Stimulated activated CD8-positive, alpha-beta memory T cell treated with anti-CD3 and anti-CD28 coated beads, Interleukin-15, amount 100 ng/mL, for 4 hours (primary cell): ENCODE results near the gene CDIP1.

Source experiments
- DNase-seq, 2 donors: peaks; one replicate each; pipeline ENCODE4 v3.0.0-alpha.2; 2020; ENCODE audit warnings: low read depth in 2 of 2

CDIP1 gene

DNA sequence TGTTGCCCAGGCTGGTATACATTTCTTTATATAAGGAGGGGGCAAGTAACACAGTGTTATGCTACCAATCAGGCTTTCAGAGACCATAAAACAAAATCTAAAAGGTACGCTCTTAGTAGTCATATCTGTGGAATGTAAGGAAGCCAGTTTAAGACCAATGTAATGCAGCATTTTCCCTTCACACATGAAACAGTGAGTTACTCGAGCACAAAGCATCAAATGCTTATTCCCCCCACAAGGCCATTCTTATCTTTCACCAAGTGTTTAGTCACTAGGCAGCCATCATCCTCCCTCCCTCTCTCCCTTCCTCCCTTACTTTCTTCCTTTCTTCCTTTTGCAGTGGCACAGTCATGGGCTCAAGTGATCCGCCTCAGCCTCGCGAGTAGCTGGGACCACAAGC, 49.5 kb downstream of the CDIP1 start:
- no peak for DNase-seq

DNA sequence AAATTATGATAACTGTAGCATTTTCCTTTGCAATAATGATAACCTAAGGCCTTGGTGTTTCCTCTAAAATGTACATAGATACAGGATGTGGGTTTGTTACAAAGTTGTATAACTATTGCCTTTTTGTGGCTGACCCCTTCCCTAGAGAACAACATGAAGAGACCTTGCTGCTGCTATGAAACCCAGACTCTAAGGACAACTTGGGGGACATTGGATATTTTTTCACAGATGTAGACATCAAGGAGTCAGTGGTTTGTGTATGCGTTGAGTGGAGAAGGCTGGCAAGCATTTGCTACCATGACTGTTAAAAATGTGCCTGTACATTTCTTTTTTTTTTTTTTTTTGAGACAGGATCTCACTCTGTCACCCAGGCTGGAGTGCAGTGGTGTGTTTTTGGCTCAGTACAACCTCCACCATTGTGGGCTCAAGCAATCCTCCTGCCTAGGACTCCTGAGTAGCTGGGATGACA, 50.0 kb downstream of the CDIP1 start:
- no peak for DNase-seq

DNA sequence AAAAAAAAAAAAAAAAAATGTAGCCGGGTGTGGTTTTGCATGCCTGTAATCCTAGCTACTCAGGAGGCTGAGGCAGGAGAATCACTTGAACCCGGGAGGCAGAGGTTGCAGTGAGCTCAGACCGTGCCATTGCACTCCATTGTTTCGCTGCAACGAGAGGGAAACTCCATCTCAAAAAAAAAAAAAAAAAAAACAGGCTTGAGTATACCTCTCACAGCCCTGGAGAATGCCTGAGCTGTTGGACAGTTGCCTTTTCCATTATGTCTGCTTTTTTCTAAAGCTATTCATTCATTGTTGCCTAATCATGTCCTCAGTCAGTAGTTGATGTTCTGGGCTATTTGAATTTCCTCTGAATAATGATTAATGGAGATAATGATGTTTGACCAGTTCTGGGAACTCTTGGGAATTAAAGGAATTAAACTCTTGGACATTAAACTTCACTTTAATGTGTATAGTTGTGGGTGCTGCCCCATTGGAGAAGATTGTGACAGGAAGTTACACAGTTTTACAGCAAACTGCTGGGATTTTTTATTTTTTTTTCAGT, 50.5 kb downstream of the CDIP1 start:
- DNase-seq, result no peak

DNA sequence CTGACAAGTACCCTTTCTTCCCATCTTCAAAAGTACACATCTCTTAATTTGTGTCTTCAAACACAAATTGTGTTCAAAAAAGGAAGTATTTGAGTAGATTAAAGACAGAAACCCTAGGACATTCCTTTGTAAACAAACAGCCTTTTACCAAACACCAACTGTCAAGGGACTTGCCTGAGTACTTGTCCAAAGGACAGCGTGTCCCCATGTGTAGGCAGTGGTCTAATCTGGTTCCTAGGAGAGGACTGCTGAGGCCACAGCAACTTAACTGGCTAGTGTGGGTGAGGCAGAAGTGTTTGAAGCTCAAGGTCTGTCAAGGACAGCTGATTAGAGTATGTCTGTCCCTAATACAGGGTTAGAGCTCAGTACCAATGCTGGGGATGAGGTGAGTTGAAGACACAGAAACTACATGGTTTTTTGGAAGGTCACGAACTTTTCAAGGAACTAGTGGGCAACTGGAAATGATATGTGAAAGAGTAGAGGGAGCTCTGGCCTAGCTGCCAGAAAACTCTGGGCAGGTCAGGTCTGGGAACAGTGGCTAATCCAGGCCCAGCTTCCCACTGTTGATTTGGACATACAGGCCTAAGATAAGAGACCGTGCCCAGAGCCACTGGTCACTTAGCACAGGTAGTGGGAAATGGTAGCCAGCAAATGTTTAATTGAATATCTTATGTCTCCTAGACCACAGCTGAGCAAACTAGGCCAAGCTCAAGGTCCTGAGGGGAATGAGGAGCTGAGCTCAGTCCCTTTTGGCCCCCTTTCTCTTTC, 52.3 kb downstream of the CDIP1 start:
- DNase-seq, result no peak

DNA sequence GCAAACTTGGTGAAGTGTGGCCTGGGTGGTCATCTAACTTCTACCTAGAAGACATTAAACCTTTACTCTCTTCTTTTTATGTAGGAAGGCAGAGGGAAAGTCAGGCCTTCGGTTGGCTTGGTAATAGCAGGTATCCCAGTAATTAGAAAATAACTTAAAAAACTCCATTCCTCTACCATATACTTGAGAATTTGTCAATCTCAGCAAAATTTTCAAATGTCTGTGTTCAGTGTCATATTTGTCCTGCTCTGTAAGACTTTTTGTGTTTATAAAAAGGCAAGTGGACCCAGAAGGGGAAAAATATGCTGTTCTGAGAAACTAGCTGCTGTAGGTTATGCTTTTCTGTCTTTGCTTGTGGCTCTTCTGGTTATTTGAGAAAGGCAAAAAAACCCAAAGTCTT, 56.6 kb downstream of the CDIP1 start:
- no peak for DNase-seq

DNA sequence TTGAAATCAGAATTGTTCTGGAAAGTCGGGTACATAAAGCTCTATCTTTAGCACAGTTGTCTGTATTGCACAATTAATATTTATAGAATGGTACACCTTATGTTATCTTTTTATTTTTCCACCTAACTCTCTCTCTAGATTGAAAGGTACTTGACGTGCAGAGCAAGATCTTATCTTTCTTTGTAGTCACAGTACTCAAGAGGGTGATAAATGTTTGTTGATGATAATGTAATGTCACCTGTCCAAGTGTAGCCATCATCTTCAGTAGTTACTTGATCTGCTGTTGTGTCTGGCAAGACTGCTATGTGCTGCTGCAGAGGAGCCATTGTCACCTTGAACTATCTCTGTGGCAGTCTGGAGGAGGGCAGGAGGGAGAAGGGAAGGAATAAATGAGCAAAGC, 57.0 kb downstream of the CDIP1 start:
- DNase-seq, result no peak

DNA sequence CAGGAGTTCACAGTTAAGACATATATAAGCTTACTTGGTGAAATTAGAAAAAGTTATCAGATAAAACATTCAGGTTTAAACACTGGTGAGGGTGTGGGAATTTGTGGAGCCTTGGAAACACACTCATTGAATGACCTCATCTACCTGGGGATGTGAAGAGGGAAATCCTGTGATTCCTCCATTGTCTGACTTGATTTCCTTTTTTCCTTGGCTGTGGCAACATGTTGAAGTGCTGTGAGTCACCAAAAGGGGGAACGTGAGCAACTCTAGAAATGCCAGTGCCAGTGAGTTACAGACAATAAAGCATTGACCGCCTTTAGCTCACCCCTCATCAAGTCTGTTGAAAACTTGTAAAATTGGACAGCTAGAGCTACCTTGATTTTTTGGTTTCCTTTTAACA, 60.6 kb downstream of the CDIP1 start:
- DNase-seq, result no peak

DNA sequence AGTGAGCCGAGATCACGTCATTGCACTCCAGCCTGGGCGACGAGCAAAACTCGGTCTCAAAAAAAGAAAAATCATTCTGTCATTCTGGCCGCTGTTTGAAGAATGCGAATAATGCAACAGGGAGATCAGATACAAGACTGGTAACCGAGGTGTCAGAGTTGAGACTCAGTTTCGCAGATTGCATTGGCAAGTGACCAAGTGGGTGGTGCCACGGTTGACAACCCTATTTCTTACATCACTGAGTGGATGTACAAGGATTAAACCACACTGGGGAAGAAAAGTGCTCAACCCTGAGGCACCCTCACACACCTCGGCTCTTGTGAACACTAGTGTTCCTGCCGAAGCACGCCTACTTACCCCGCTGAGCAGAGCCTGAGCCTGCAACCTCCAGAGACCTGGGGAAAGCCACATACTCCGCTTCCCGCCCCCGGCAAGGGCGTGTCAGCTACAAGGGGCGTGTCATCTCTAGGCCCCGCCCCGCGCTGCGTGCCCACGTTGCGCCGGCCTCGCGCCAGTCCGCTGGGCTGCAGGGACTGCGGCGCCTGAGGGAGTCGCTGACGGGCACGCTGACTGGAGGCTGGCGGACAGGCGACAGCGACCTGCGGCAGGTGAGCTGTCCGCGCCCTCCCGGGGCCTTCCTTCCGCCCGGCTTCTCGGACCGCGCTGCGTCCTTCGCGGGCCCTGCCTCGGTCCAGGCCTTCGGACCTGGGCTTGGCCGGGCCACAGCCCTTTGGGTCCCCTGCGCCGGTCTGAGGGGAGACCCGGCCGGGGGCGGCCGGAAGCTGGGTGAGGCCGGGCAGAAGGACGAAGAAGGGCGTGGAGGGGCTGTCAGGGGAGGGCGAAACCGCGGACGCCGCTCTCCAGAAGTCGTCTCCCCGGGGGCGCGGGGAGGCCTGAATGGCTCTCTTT, 62.4 kb downstream of the CDIP1 start, which contains the start of gene HMOX2:
Gene HMOX2, plus strand, starts transcription at position 519 of the 909 bp plus-strand sequence. CDS start 29,127 bp downstream, outside the sequence.
- peak; percentile 82 to 89 for DNase-seq

DNA sequence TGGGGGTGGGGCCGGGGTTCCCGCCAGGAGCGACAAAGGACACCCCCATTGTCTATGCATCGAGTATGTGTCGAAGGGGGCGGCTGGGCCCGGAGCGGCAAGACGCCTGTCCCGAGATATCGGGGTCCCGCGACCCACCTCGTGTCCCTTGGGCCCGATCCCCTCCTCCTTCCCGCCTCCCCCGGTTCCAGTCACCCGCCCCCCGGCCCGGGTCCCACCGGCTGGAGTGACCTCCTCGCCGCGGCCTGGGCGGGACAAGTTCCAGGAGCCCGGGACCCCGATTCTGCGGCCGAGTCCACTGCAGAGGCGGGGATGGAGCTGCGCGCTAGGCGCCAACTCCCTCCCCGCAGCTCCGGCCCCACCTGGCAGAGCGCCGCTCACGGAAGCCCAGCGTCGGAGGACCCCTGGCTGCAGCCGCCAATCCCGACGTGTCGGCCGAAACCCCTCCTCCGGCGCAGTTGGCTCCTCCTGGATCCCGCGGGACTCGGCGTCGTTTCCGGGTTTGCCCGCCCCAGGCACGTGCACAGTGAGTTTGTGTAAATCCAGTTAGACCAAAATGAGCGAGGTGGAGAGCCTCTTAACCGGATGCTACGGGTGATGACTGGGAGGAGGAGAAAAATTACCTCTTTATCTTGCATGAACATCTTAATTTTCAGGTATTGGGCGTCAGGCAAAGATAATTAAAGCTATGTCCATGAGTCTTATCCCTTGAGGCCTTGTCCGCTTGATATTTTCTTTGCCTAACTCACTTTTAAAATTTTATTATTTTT, 64.2 kb downstream of the CDIP1 start, which contains the start of gene NMRAL1:
Gene NMRAL1, minus strand, starts transcription at position 434 of the 770 bp plus-strand sequence. CDS start 493 bp downstream, outside the sequence.
- peak; percentile 62 to 68 for DNase-seq

DNA sequence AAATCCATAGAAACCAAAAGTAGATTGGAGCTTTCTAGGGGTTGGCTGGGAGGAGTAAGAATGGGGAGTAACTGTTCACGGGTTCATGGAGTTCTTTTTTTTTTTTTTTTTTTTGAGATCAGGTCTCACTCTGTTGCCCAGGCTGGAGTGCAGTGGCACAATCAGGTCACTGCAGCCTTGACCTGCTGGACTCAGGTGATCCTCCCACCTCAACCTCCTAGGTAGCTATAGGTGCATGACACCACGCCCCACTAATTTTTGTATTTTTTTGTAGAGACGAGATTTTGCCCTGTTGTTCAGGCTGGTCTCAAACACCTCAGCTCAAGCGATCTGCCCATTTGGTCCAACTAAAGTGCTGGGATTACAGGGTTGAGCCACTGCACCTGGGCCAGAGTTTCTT, 65.7 kb downstream of the CDIP1 start:
- DNase-seq, result no peak

DNA sequence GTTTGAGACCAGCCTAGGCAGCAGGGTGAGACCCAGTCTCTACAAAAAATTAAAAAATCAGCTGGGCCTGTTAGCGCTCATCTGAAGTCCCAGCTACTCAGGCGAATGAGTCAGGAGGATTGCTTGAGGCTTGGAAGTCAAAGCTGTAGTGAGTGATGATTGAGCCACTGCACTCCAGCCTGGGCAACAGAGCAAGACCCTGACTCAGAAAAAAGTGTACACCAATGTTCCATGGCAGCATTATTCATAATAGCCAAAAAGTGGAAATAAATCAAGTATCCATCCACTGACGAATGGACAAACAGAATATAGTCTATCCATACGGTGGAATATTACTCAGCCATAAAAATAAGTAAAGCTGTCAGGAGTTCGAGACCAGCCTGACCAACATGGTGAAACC, 66.7 kb downstream of the CDIP1 start:
- DNase-seq, result no peak

DNA sequence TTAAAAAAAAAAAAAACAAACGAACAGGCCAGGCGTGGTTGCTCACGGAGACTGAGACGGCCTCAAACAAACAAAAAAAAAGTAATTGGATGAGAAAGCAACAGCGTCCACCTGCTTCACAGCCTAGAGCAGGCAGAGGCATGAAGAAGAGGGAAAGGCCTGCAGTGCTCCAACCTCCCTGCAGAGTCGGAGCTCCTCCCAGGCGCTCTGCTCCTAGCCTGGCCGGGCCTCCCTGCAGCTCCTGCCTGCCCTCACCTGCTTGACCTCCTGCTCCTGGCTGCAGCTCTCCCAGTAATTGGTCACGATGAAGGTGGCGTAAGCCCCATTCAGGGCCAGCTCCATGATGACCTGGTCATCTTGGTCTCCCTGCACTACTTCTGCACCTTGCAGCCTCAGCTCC, 69.6 kb downstream of the CDIP1 start:
- no peak for DNase-seq

DNA sequence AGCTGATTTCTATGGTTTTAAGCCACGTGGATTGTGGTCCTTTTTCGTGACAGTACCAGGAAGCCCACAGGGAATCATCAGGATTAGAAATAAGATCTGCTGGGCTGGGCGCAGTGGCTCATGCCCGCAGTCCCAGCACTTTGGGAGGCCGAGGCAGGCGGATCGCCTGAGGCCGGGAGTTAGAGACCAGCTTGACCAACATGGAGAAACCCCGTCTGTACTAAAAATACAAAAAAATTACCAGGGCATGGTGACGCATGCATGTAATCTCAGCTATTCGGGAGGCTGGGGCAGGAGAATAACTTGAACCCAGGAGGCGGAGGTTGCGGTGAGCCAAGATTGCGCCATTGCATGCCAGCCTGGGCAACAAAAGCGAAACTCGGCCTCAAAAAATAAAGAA, 70.7 kb downstream of the CDIP1 start:
- no peak for DNase-seq

DNA sequence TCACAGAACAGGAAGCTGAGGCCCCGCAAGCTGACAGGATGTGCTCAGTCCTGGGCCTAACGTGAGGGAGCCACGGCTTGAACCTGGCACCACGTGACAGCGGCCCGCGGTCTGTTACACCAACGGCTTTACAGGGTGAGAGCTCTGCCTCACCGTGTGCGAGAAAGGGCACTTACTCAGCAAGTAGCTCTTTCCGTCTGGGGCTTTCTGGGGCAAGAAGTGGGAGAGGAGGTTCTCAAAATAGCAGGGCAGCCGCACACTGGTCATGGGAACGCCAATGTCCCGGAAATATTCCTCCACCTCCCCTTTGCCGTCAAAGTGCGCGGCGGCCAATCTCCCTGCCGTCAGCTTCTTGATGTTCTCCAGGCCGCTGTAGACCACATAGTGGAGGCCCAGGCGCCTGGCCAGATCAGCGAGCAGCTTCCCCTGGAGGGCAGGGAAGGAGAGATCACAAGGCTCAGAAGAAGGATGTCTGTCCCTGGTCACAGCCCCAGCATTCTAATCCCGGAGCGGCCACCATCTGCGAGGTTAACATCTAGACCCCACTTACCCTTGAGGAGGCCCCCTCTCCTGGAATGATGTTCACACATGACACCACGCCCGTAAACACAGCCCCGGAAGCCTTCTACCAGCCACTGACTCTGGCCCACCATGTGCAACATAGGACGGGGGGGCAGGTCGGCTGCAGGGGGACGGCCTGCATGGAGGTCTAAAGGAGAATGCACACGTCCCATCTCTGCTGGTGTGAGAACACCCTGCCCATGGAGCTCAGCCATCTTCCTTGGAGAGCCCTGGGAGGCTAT, 72.4 kb downstream of the CDIP1 start:
- DNase-seq, result peak; percentile 47 to 50

DNA sequence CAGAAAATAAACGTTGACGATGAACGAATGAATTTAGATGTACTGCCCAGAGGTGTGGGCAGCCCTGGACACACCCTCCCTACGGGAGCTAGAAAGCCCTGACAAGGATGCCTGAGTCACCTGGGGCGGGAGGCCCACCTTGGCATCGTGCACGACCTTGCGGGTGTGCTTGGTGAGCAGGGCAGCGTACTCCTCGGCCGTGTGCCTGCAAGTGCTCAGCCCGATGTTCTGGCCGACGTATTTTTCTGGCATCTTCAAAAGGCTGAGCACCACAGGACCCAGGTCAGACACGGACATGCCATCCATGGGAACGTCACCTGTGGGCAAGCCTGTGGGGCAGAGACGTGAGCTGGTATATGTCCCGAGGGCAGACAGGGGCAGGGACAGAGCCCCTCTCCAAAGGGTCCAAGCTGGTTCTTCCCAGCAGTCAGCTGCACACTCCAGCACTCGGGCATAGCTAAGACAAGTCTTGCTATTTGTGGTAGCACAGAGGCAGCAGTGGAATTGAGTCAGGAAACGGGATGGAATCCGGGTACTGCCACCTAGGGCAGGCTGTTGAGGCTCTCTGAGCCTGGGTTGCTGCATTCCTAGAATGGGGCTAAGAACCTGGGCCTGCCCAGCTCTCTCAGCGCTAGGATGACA, 74.9 kb downstream of the CDIP1 start:
- no peak for DNase-seq

DNA sequence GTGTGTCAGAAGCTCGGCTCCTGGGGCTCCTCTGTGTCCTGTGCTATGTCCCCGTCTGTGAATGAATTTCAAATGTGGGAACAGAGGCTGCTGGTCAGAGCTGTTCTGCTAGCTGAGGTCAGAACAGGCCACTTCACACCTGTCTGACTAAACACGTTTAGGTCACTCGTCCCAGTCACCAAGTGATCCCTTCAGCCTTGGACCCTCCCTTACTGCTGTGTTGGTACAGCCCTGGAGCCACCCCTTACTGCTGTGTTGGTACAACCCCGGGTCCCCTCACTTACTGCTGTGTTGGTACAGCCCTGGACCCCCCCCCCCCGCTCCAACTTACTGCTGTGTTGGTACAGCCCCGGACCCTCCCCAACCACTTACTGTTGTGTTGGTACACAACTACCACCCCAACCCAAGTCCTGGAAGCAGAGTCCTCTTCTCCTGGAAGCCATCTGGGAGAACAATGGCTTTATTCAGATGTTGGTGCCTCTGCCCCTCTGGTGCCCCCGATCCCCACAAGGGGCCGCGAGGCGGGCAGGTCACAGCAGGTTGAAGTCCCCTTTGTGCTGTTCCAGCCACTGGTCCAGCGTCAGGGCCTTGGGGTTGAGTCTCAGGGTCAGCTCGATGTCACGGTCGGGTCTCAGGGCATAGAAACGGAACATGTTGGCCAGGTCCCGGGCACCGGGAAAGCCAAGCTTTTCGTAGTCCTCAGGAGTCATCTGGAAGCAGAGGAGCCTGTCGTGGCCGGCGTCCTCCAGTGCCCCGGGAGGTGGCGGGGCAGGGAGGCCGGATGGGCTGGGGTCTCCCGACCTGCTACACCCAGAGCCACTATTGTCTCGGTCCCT, 77.1 kb downstream of the CDIP1 start:
- no peak for DNase-seq

DNA sequence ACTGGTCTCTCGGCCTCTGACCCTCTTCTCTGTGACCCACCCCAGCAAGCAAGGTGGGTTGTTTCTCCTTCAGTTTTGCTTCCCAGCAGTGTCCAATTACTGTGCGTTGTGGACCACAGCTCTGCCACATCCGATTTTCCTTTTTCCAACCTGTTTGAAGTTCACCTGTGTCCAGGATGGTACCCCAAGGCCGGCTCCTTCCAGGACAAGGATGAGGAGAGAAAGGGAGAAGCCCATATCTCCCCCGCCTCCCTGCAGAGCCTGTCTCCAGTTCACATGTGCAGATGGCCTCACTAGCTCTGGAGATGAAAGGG, 77.7 kb downstream of the CDIP1 start:
- no peak for DNase-seq
